Loucy (cell line): ENCODE measurements around the gene APEX2.

ENCODE experiments used
- EZH2phosphoT487 ChIP-seq: fragments of 200-600 bp; IDR thresholded peaks from 2 replicates; pipeline ENCODE4 v1.6.1; 2018; ENCODE audit warnings: antibody characterized with exemption, mild to moderate bottlenecking, moderate library complexity, borderline replicate concordance
- TF ChIP-seq, protein P1 (sequence below): fragments of 200-600 bp; sonication (generic); conservative IDR thresholded peaks from 2 replicates; pipeline ENCODE4 v1.5.1; 2014; ENCODE audit warnings: mild to moderate bottlenecking, antibody characterized with exemption, low read length

DNA sequence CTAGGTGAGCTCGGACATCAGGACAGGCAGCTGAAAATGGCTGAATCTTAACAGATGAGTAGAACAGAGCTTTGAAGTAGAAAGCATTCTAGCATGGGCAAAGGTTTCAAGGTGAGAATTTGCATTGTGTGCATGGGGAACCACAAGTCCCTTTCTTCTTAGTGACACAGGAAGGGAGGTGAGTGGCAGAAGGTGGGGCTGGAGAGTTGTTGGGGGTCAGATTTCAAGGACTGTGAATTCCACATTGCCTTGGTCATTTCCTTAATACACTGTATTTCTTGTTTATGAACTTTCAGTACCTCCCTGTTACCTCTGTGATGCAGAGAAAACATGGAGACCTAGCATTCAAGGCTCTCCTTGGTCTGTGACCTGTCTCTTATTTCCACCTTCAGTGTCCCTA lies 4.1 kb downstream of the APEX2 start:
- TF ChIP-seq, protein P1, sequence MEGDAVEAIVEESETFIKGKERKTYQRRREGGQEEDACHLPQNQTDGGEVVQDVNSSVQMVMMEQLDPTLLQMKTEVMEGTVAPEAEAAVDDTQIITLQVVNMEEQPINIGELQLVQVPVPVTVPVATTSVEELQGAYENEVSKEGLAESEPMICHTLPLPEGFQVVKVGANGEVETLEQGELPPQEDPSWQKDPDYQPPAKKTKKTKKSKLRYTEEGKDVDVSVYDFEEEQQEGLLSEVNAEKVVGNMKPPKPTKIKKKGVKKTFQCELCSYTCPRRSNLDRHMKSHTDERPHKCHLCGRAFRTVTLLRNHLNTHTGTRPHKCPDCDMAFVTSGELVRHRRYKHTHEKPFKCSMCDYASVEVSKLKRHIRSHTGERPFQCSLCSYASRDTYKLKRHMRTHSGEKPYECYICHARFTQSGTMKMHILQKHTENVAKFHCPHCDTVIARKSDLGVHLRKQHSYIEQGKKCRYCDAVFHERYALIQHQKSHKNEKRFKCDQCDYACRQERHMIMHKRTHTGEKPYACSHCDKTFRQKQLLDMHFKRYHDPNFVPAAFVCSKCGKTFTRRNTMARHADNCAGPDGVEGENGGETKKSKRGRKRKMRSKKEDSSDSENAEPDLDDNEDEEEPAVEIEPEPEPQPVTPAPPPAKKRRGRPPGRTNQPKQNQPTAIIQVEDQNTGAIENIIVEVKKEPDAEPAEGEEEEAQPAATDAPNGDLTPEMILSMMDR, result no peak
- no peak for TF ChIP-seq EZH2phosphoT487
